Stimulated activated effector memory CD8-positive, alpha-beta T cell treated with anti-CD3 and anti-CD28 coated beads, Interleukin-12 subunit alpha, Interleukin-12 subunit beta, amount 100 ng/mL, for 72 hours (primary cell): ENCODE results near the gene ST6GALNAC1.

Source experiments
- ATAC-seq: fragments of 150-1000 bp; cut with Tn5 transposase; 2 replicates; pipeline ENCODE4 v1.10.0; 2021
- DNase-seq, 2 donors: peaks; one replicate each; pipeline ENCODE4 v3.0.0; 2021 to 2022; ENCODE audit warnings: low spot score in 2 of 2
- H3K27ac Mint-ChIP-seq: one replicate; pipeline ENCODE4 v1.8.0; 2022; ENCODE audit warnings: mild to moderate bottlenecking, mixed read lengths
- H3K36me3 Mint-ChIP-seq: one replicate; pipeline ENCODE4 v1.8.0; 2022; ENCODE audit warnings: mild to moderate bottlenecking, mixed read lengths
- H3K4me1 Mint-ChIP-seq: one replicate; pipeline ENCODE4 v1.8.0; 2022; ENCODE audit warnings: mixed read lengths
- H3K4me3 Mint-ChIP-seq: one replicate; pipeline ENCODE4 v1.8.0; 2022; ENCODE audit warnings: mild to moderate bottlenecking, mixed read lengths
- H3K9me3 Mint-ChIP-seq: one replicate; pipeline ENCODE4 v1.8.0; 2022; ENCODE audit warnings: mixed read lengths

Gene ST6GALNAC1

DNA sequence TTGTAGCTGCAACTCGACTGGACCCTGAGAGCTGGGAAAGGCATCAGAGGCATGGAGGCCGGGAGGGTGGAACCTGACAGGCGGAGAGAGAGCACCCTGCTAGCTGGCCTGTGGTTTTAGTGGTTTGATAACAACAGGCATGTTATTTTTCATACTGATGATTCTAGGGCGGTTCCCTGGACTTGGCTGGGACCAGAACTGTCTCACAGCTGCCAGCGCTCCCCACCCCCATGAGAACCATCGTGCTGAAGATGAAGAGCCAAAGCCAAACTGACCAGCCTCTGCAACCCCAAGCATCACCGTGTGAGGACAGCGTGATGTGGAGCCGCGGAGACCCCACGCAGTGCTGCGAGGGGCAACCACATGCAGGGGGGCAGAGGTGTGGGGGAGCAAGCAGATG, 38.7 kb upstream of the ST6GALNAC1 start:
- H3K9me3 Mint-ChIP-seq, result no peaks in the 10 kb centered on the region
- ATAC-seq, result no peak
- H3K4me1 Mint-ChIP-seq, result peaks cover 20% of the 10 kb centered on the region
- no peak for DNase-seq
- no peaks in the 10 kb centered on the region for H3K36me3 Mint-ChIP-seq
- H3K4me3 Mint-ChIP-seq, result peak overlapping the region; percentile 38
- H3K27ac Mint-ChIP-seq, result no peak overlapping the region

DNA sequence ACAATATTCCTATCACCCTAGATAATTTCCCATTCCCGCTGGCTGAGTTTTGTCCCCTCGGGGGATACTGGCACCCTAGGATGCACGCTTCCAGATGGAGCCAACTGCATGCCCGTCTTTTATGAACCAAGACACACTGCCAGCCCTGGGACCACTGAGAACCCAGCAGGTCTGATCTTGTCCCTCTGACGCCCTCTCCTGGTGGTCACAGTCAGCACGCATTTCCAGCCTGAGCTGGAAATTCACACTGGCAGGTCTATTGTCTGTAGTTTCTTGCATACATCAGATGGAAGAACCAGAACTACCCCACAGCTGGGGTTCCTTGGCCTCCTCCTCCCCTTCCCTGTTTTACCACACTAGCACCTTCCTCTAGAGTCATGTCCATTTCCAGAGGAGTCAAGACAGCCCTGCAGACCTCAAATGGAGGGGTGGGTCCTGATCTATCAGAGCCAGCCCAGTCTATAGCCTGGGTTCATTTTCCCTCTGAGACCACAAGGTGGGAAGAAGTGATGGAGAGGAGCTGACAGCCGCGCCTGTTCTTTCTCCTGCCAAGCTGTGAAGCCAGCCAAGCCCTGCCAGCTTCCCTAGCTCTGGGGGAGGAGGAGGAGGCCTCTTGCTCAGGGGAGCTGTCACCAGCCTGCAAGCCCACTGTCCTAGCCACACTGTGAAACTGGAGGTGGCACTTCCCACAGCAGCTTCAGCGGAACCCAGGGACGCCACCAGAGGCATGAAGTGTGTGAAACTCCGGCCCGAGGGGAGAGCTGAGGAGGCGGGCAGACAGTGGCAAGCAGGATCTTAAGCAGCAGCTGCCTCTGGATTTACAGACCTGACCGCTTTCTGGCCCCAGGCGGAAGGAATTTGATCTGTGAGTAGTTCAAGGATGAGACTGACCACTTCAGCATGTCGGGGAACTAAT, 37.9 kb upstream of the ST6GALNAC1 start:
- peaks cover 20% of the 10 kb centered on the region for H3K4me1 Mint-ChIP-seq
- H3K9me3 Mint-ChIP-seq, result no peaks in the 10 kb centered on the region
- peak overlapping the region; percentile 38 for H3K4me3 Mint-ChIP-seq
- DNase-seq, result peak; percentile 56 to 83
- peak overlapping the region; percentile 10 for H3K27ac Mint-ChIP-seq
- no peaks in the 10 kb centered on the region for H3K36me3 Mint-ChIP-seq
- peak; percentile 68 for ATAC-seq

DNA sequence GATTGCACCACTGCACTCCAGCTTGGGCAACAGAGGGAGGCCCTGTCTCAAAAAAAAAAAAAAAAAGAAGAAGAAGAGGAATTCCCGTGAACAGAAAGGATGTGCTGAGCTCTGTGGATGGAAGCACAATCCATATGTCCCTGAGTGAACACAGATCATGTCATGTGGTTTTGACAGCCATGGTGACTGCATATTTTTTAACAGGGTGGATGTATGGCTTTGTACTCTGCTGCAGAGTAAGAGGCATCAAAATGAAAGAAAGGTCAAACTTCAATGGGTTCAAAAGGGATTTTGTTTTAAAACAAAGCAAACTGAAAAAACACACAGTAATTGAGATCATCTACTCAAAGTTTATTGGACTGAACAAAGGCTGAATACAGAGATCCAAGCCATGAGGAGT, 35.7 kb upstream of the ST6GALNAC1 start:
- no peak overlapping the region for H3K4me3 Mint-ChIP-seq
- H3K36me3 Mint-ChIP-seq, result no peaks in the 10 kb centered on the region
- H3K9me3 Mint-ChIP-seq, result no peaks in the 10 kb centered on the region
- no peak overlapping the region for H3K27ac Mint-ChIP-seq
- DNase-seq (no peak), ATAC-seq (no peak)
- H3K4me1 Mint-ChIP-seq, result peaks cover 20% of the 10 kb centered on the region

DNA sequence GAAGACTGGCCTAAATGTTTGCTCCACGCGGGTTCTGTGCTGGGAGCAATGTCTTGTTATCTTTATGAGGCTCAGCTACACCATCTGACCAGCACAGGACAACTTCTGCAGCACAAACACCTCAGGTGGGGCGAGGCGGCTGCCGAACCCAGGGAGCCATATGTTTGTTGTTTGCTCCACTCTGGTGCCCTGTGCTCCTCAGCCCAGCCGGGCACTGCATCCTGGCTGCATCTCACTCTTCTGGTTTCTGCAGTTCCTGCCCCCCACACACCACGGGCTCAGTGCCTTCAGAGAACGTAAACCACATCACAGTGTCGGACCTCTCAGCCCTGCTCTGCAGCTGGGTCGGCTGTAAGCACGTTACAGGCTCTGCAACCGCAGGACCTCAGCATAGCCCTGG, 34.8 kb upstream of the ST6GALNAC1 start:
- DNase-seq, result no peak
- no peak overlapping the region for H3K4me3 Mint-ChIP-seq
- H3K9me3 Mint-ChIP-seq, result no peaks in the 10 kb centered on the region
- ATAC-seq, result peak; percentile 73
- H3K4me1 Mint-ChIP-seq, result peaks cover 20% of the 10 kb centered on the region
- H3K27ac Mint-ChIP-seq, result no peak overlapping the region
- no peaks in the 10 kb centered on the region for H3K36me3 Mint-ChIP-seq

DNA sequence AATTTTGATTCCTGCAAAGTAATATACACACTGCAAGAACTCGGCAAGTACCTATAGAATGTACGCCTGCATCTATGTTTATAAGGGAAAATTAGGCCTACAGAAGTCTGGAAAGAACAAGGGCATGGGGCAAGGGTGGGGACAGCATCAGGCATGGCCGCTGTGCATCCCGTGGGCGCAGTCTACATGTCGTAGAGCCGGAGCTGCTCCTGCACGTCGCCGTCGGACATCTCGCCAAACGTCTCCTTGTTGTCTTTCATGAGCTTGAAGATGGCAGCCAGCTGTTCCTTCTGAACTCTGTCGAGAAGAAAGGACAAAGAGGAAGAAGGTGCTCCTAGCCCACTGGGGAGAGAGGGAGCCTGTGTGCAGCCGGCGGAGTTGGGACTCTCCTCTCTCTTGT, 33.8 kb upstream of the ST6GALNAC1 start:
- Mint-ChIP-seq H3K27ac (no peak overlapping the region), H3K4me1 (peaks cover 19% of the 10 kb centered on the region), H3K36me3 (no peaks in the 10 kb centered on the region), H3K4me3 (no peak overlapping the region), H3K9me3 (no peaks in the 10 kb centered on the region)
- DNase-seq (no peak), ATAC-seq (no peak)

DNA sequence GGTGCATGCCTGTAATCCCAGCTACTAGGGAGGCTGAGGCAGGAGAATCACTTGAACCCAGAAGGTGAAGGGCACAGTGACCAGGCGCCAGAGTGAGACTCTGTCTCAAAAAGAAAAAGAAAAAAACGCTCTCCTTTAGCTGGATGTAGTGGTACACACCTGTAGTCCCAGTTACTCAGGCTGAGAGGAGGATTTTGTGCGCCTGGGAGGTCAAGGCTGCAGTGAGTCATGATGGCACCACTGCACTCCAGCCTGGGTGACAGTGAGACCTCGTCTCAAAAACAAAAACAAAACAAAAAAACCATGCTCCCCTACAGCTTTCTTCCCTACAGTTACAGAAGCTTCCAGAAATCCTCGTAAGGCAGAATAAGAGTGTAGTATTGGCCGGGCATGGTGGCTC, 33.1 kb upstream of the ST6GALNAC1 start:
- Mint-ChIP-seq H3K9me3 (no peaks in the 10 kb centered on the region), H3K4me3 (no peak overlapping the region), H3K36me3 (peaks cover 3% of the 10 kb centered on the region), H3K27ac (no peak overlapping the region), H3K4me1 (peaks cover 19% of the 10 kb centered on the region)
- no peak for DNase-seq
- no peak for ATAC-seq

DNA sequence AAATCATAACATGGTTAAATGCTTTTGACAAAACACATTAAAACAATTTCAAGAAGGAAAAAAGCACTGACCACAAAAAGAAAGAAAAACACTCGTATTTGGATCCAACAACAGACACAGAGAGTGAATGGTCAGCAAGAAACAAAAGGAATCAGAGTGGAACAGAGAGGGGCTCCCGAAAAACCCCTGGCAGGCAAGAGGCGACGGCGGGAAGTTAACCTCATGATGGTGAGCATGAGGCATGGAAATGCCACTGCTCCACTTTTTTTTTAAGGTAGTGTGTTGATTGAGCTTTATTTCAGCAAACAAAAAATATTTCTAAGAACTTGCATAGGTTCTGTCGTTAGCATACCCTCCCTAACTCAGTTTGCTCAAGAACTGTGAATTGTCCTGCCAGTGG, 32.1 kb upstream of the ST6GALNAC1 start:
- no peak overlapping the region for H3K27ac Mint-ChIP-seq
- peaks cover 21% of the 10 kb centered on the region for H3K4me1 Mint-ChIP-seq
- H3K36me3 Mint-ChIP-seq, result peaks cover 7% of the 10 kb centered on the region
- no peak overlapping the region for H3K4me3 Mint-ChIP-seq
- H3K9me3 Mint-ChIP-seq, result no peaks in the 10 kb centered on the region
- no peak for ATAC-seq
- DNase-seq, result no peak

DNA sequence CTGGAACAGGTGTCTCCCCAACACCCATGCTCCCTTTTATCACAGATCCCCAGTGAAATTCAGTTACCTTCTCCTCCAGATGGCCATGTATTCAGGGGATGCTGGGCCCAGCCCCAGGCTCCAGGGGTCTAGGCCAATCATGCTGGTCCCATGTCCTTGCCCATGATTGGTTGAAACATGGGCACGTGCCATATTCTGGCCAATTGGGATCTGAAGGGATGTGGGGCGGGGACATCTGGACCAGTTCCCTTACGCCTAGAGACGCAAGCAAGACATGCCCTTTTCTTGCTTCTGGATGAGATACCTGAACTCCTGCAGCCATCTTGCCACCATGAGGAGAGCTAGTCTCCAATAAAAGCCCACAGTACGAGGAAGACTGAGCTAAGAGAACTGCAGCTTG, 31.0 kb upstream of the ST6GALNAC1 start:
- H3K4me1 Mint-ChIP-seq, result peaks cover 24% of the 10 kb centered on the region
- DNase-seq (no peak), ATAC-seq (no peak)
- H3K4me3 Mint-ChIP-seq, result no peak overlapping the region
- peaks cover 7% of the 10 kb centered on the region for H3K36me3 Mint-ChIP-seq
- H3K9me3 Mint-ChIP-seq, result no peaks in the 10 kb centered on the region
- H3K27ac Mint-ChIP-seq, result no peak overlapping the region

DNA sequence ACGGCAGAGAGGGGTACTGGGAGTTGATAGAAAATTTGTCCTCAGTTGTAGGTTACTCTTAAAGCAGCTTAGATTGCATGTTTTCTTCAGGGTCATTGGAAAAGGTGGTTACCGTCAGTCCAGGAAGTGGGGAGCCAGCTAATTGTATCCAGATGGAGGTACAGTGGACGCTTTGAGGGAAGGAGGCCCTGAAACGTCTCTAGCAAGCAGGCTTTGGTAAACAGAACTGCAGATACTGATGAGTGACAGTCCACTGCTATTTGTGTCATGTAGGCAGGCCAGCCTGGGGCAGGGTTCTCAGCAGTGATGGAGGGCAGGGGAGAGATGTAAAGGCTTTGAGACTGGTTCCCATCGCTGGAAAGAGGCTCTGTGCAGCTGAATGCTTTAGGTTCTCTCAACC, 30.2 kb upstream of the ST6GALNAC1 start:
- H3K4me1 Mint-ChIP-seq, result peaks cover 24% of the 10 kb centered on the region
- H3K36me3 Mint-ChIP-seq, result peaks cover 7% of the 10 kb centered on the region
- ATAC-seq, result no peak
- no peak for DNase-seq
- no peak overlapping the region for H3K4me3 Mint-ChIP-seq
- H3K9me3 Mint-ChIP-seq, result no peaks in the 10 kb centered on the region
- H3K27ac Mint-ChIP-seq, result no peak overlapping the region

DNA sequence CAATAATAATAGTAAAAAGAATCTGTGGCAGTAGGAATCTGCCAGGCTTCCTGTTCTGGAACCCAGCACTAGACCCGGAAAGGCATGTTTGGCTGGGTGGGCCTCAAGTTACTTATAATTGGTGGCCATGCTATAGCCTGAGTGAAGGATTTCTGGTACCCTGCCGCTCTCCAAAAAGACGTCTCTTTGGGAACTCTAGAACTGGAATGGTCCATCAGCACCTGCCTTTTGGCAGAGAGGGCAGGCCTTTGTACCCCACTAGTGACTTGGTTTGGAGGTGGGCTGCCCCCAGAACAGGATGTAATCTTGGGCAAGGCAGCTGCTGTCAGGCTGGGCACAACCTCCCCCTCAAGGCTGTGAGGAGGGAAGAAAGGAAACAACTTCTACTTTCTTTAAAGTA, 29.3 kb upstream of the ST6GALNAC1 start:
- Mint-ChIP-seq H3K9me3 (no peaks in the 10 kb centered on the region), H3K4me1 (peaks cover 24% of the 10 kb centered on the region), H3K27ac (peak overlapping the region; percentile 96), H3K36me3 (peaks cover 7% of the 10 kb centered on the region), H3K4me3 (peak overlapping the region; percentile 79)
- DNase-seq, result no peak
- ATAC-seq, result no peak

DNA sequence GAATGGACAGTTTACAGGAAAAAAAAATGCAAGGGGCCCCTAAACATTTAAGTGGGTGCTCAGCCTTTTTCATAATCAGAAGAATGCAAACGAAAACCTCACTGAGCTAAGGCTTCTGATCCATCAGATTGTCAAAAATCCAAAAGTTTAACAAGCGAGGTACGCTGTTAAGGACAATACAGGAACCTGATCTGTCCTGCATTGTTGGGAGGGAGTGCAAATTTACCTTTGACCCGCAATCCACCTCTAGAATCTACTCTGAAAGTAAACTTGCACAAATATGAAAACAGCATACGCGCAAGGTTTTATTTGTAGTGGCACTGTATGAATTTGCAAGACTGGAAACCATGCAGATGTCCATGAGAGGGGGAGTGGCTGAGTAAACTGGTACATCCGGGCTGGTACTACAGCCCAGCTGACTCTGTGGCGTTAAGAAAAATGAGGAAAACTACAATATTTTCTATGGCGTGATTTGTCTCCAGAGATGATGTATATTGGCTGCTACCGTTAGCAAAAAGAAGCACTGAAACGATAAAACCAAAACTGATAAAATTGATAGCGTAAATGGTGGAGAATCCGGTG, 28.8 kb upstream of the ST6GALNAC1 start:
- Mint-ChIP-seq H3K36me3 (peaks cover 7% of the 10 kb centered on the region), H3K27ac (peak overlapping the region; percentile 96), H3K9me3 (no peaks in the 10 kb centered on the region), H3K4me1 (peaks cover 24% of the 10 kb centered on the region), H3K4me3 (peak overlapping the region; percentile 79)
- ATAC-seq (no peak), DNase-seq (no peak)

DNA sequence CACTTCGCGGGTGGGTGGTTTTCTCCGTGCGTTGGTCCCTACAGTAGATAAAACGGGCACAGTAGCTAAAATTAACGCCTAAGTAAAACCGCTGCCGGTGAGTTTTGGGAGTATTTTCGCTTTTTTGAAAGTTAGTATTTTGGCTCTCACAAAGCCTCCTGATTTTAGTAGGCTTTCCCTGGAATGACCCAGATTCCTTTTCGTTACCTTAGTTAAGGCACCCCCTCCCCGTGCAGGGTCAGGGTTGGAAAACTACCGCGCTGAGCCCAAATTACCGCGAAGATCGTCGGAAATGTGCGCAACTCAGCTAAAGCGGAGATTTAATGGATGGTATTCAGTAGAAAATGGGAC, 28.3 kb upstream of the ST6GALNAC1 start:
- ATAC-seq, result peak; percentile 1
- no peak for DNase-seq
- peaks cover 24% of the 10 kb centered on the region for H3K4me1 Mint-ChIP-seq
- no peaks in the 10 kb centered on the region for H3K9me3 Mint-ChIP-seq
- H3K36me3 Mint-ChIP-seq, result peaks cover 7% of the 10 kb centered on the region
- peak overlapping the region; percentile 79 for H3K4me3 Mint-ChIP-seq
- peak overlapping the region; percentile 96 for H3K27ac Mint-ChIP-seq

DNA sequence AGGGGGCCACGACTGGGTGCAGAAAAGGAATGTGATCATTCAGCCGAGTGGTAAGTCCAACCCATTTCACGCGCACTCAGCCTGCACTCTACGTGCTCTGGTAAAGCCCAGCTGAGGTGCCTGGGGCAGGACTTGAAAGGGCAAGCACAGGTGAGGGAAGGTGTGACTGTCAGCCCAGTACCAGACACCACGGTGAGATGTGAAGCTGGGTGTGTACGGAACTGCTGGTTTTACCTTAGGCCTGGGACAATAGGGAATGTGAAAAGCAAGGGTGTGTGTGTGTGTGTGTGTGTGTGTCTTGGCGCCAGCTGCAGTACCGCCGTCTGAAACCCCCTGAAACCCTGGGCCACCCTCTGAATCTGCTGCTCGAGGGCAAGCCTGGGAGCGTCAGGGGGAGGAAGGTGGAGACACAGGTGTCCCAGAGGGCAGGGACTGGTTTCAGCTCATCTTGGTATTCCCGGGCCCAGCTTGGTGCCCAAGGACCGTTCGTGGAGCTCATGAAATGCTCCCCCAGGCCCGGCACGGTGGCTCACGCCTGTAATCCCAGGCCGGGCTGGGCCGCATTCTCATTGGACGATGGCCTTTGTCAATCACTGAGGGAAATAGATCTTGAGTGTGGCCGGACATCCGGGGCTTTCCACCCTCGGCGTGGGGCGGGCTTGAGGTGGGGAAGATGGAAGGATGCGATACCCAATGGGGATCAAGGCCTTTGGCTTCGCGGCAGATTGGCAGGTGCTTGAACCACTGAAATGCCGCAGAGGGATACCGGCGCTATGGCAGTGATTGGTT, 27.8 kb upstream of the ST6GALNAC1 start:
- no peaks in the 10 kb centered on the region for H3K9me3 Mint-ChIP-seq
- peak; percentile 99 for ATAC-seq
- H3K36me3 Mint-ChIP-seq, result peaks cover 7% of the 10 kb centered on the region
- peaks cover 24% of the 10 kb centered on the region for H3K4me1 Mint-ChIP-seq
- DNase-seq, result peak; percentile 95 to 99
- peak overlapping the region; percentile 96 for H3K27ac Mint-ChIP-seq
- H3K4me3 Mint-ChIP-seq, result peak overlapping the region; percentile 79

DNA sequence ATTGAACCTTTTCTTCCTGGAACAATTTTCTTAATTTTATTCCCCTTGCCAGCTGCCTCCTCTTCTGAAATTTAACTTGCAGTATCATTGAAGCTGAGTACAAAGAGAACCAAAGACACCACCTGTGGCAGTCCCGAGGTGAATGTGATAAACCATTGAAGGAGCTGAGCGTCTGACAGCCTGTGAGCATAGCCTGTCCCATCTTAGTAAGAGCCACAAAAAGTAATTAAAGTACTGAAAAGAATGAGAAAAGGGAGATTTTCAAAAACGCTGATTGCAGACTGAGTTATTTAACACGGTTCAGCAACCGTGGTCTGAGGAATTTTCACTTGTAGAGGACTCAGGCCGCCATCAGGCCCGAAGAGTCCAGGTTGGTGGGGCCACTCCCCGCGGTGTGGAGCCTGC, 27.2 kb upstream of the ST6GALNAC1 start:
- peaks cover 7% of the 10 kb centered on the region for H3K36me3 Mint-ChIP-seq
- peak overlapping the region; percentile 79 for H3K4me3 Mint-ChIP-seq
- DNase-seq (no peak), ATAC-seq (no peak)
- H3K27ac Mint-ChIP-seq, result peak overlapping the region; percentile 96
- H3K9me3 Mint-ChIP-seq, result no peaks in the 10 kb centered on the region
- peaks cover 24% of the 10 kb centered on the region for H3K4me1 Mint-ChIP-seq

DNA sequence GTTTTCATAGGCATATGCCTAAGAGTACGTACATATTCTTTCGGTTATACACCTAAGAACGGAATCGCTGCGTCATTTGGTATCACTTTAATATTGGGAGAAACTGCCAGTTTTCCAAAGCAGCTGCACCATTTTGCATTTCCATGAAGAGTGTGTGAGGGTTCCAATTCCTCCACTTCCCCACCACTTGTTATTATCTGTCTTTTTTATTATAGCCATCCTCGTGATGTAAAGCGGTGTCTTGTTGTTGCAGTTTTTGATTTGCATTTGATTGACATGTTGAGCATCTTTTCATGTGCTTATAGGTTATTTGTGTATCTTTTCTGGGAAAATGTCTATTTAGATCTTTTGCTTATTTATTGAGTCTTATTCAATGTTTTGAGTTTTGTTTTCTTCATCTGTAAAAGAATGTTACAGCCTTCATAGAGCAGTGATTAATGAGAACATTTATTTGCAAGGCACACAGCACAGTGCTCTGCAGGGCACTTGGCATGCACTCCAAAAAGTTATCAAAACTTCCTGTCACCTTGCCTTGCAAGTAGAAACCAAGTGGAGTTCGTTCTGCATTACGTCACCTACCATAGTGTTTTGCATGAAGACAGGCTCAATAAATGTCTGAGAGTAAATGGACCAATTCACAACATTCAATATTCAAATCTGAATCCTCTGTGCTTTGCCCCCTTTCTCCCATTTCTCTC, 26.6 kb upstream of the ST6GALNAC1 start:
- Mint-ChIP-seq H3K27ac (peak overlapping the region; percentile 96), H3K9me3 (no peaks in the 10 kb centered on the region), H3K4me1 (peaks cover 24% of the 10 kb centered on the region), H3K36me3 (peaks cover 7% of the 10 kb centered on the region), H3K4me3 (peak overlapping the region; percentile 79)
- DNase-seq (no peak), ATAC-seq (no peak)
